Neural cell (in vitro differentiated cells): ENCODE data around the gene EPHX1.

Experiments
- POLR2AphosphoS5 ChIP-seq: IDR thresholded peaks from 2 replicates; pipeline ENCODE4 v1.6.1; 2012
- TF ChIP-seq, protein P1 (sequence below): fragments of 450-650 bp; IDR thresholded peaks from 2 replicates; pipeline ENCODE4 v1.5.1; 2014; ENCODE audit warnings: antibody characterized with exemption, mild to moderate bottlenecking, moderate library complexity; ENCODE audit not compliant: poor library complexity, severe bottlenecking

DNA sequence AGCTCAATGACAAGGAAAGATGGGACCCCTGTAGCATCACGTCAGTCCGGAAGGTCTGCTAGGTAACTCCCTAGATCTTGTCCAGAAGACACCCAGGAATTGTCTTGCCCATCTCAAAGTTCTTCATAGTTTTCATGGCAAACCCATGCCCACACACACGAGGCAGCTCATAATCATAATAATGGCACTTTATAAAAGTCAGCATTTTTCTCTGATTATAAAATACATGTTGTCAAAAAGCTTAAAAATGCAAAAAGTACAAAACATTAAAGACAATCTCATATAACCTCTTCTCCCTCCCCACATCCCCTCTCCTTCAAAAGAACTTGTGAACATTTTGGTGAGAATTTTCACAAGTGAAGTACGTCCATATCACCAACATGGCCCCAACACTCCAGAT is 30.8 kb downstream of the EPHX1 start:
- TF ChIP-seq, protein P1, sequence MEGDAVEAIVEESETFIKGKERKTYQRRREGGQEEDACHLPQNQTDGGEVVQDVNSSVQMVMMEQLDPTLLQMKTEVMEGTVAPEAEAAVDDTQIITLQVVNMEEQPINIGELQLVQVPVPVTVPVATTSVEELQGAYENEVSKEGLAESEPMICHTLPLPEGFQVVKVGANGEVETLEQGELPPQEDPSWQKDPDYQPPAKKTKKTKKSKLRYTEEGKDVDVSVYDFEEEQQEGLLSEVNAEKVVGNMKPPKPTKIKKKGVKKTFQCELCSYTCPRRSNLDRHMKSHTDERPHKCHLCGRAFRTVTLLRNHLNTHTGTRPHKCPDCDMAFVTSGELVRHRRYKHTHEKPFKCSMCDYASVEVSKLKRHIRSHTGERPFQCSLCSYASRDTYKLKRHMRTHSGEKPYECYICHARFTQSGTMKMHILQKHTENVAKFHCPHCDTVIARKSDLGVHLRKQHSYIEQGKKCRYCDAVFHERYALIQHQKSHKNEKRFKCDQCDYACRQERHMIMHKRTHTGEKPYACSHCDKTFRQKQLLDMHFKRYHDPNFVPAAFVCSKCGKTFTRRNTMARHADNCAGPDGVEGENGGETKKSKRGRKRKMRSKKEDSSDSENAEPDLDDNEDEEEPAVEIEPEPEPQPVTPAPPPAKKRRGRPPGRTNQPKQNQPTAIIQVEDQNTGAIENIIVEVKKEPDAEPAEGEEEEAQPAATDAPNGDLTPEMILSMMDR, result no peak
- no peak for TF ChIP-seq POLR2AphosphoS5
